Nucleus accumbens (tissue), 56 donors: ENCODE data around the gene WDCP.
"Not testable (repeated sequence)": the region's sequence is repeated elsewhere in the genome, so short reads cannot be mapped to it uniquely, and the experiment has no call there.

Experiments
- DNase-seq, 56 donors: peaks; one replicate each; lab custom pipeline; 2025; lab: John Stamatoyannopoulos, UW

Gene WDCP

GRCh38 chr2:24046930-24047702 lies at the start of gene WDCP:
Gene WDCP, minus strand, starts transcription at chr2:24047391. Its CDS starts 7,897 bp downstream, at chr2:24039494.
- DNase-seq = peak; percentile 46 to 99 (median 95)

- peak in 9 of 56 donors; percentile 3 to 59 (median 46) for DNase-seq
These were observed 48.0 kb upstream of the WDCP start for GRCh38 chr2:24095171-24095677.

GRCh38 chr2:24093270-24093669 lies 46.1 kb upstream of the WDCP start:
- DNase-seq = not testable (repeated sequence)

- no peak for DNase-seq
These were observed 41.7 kb upstream of the WDCP start for GRCh38 chr2:24088821-24089359.

GRCh38 chr2:24087032-24087431 lies 39.8 kb upstream of the WDCP start:
- no peak for DNase-seq

- no peak for DNase-seq
These were observed 39.0 kb upstream of the WDCP start for GRCh38 chr2:24086241-24086640.

- DNase-seq = no peak
These were observed 38.0 kb upstream of the WDCP start for GRCh38 chr2:24085200-24085489.

GRCh38 chr2:24084386-24085199 lies 37.4 kb upstream of the WDCP start, which contains the start of gene TP53I3:
Gene TP53I3, minus strand, starts transcription at chr2:24084834. Its CDS starts 508 bp downstream, at chr2:24084326.
- DNase-seq = peak in 54 of 56 donors; percentile 22 to 85 (median 69)

- DNase-seq = peak in 11 of 56 donors; percentile 25 to 69 (median 57)
These were observed 36.6 kb upstream of the WDCP start for GRCh38 chr2:24083567-24084385.

GRCh38 chr2:24082787-24083566 lies 35.8 kb upstream of the WDCP start:
- no peak for DNase-seq

- no peak for DNase-seq
These were observed 33.5 kb upstream of the WDCP start for GRCh38 chr2:24080701-24081100.

- no peak for DNase-seq
These were observed 30.7 kb upstream of the WDCP start for GRCh38 chr2:24077879-24078278.

GRCh38 chr2:24077535-24077877 lies 30.3 kb upstream of the WDCP start:
- peak in 9 of 56 donors; percentile 19 to 68 (median 38) for DNase-seq

GRCh38 chr2:24076849-24077534 lies 29.8 kb upstream of the WDCP start:
- DNase-seq = peak in 27 of 56 donors; percentile 1 to 66 (median 41)

GRCh38 chr2:24075915-24076848 lies 29.0 kb upstream of the WDCP start, which contains the start of gene SF3B6:
Gene SF3B6, minus strand, starts transcription at chr2:24076326. Its CDS starts 97 bp downstream, at chr2:24076229.
- DNase-seq = peak; percentile 54 to 98 (median 95)

- no peak for DNase-seq
These were observed 28.1 kb upstream of the WDCP start for GRCh38 chr2:24075259-24075658.

- no peak for DNase-seq
These were observed 26.6 kb upstream of the WDCP start for GRCh38 chr2:24073816-24074215.

- no peak for DNase-seq
These were observed 25.1 kb upstream of the WDCP start for GRCh38 chr2:24072259-24072658.
